ENCODE data around the gene MICALL1. TPM values are rescaled to one million over a fixed set of nuclear protein-coding genes. Genes with fewer than 3 reads are reported as not detected.

Gene MICALL1
- total RNA-seq, 4 donors from 2014 or later = 124 to 150 (median 143) TPM

DNA sequence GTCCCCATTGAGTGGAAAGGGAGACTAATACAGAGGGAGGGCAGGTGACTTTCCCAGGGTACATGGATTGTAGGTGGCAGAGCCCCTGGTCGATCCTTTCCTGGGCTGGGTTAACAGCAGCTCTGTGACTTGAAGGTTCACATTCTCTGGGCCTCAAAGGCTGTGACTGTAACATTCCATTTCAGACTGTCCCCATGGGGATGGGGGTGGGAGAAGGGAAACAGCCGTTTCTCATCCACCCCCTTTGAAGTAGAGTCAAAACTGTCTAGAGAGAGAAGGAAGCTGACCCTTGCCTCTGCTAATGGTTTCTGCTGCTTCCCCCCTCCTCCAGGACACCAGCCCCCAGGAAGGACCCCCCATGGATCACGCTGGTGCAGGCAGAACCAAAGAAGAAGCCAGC is 19.2 kb downstream of the MICALL1 start:
- no peak for DNase-seq (ENCODE audit: low spot score in 2 of 2)
- 60 to 74% methylated on average over 3 of the region's 3 CpGs for WGBS, 2 donors
- no peak for TF ChIP-seq POLR2A (IDR thresholded peaks at IDR 0.05)
- TF ChIP-seq, protein P1, sequence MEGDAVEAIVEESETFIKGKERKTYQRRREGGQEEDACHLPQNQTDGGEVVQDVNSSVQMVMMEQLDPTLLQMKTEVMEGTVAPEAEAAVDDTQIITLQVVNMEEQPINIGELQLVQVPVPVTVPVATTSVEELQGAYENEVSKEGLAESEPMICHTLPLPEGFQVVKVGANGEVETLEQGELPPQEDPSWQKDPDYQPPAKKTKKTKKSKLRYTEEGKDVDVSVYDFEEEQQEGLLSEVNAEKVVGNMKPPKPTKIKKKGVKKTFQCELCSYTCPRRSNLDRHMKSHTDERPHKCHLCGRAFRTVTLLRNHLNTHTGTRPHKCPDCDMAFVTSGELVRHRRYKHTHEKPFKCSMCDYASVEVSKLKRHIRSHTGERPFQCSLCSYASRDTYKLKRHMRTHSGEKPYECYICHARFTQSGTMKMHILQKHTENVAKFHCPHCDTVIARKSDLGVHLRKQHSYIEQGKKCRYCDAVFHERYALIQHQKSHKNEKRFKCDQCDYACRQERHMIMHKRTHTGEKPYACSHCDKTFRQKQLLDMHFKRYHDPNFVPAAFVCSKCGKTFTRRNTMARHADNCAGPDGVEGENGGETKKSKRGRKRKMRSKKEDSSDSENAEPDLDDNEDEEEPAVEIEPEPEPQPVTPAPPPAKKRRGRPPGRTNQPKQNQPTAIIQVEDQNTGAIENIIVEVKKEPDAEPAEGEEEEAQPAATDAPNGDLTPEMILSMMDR (IDR thresholded peaks at IDR 0.05) = no peak
- intact Hi-C loops (cut with DNase I; ENCODE audit: low total_unique reads) = no loop called here
- no peak overlapping the region for H3K4me3 ChIP-seq (ENCODE audit: low read depth, poor library complexity, severe bottlenecking)

DNA sequence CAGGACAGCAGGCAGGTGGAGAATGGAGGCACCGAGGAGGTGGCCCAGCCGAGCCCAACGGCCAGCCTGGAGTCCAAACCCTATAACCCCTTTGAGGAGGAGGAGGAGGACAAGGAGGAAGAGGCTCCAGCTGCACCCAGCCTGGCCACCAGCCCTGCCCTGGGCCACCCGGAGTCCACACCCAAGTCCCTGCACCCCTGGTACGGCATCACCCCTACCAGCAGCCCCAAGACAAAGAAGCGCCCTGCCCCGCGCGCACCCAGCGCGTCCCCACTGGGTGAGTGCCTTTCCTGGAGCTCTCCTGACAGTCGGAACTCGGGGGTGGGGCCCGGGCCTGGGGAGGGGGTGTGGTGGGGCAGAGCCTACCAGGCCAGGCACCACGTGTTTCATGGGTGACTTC is 19.7 kb downstream of the MICALL1 start:
- H3K4me3 ChIP-seq (ENCODE audit: low read depth, poor library complexity, severe bottlenecking) = no peak overlapping the region
- no peak for TF ChIP-seq POLR2A (IDR thresholded peaks at IDR 0.05)
- TF ChIP-seq, protein P1 (IDR thresholded peaks at IDR 0.05) = no peak
- intact Hi-C loops (cut with DNase I; ENCODE audit: low total_unique reads) = no loop called here
- no peak for DNase-seq (ENCODE audit: low spot score in 2 of 2)
- WGBS, 2 donors = 76 to 82% methylated on average over 15 of the region's 15 CpGs

DNA sequence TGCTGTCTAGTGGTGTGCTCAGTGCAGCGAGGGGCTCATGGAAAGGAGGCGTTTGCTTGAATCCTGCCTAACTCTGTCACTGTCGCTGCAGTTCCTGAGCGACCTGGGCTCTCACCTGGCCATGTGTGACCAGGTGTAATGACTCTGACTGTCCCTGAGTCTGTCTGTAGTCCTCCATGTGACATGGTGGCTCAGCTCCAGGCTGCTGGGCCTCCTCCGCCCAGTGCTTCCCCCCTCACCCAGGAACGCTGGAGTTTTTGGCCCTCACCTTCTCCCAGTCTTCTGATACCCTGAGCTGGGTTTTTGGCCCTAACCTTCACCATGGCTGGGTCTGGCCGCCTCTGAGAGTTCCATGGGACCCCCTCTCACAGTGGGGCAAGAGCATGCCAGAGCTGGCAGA is 20.3 kb downstream of the MICALL1 start:
- WGBS, 2 donors = 90 to 96% methylated on average over 7 of the region's 7 CpGs
- intact Hi-C loops (cut with DNase I; ENCODE audit: low total_unique reads) = no loop called here
- TF ChIP-seq, protein P1 (IDR thresholded peaks at IDR 0.05) = no peak
- TF ChIP-seq POLR2A (IDR thresholded peaks at IDR 0.05) = no peak
- no peak overlapping the region for H3K4me3 ChIP-seq (ENCODE audit: low read depth, poor library complexity, severe bottlenecking)
- DNase-seq (ENCODE audit: low spot score in 2 of 2) = no peak

DNA sequence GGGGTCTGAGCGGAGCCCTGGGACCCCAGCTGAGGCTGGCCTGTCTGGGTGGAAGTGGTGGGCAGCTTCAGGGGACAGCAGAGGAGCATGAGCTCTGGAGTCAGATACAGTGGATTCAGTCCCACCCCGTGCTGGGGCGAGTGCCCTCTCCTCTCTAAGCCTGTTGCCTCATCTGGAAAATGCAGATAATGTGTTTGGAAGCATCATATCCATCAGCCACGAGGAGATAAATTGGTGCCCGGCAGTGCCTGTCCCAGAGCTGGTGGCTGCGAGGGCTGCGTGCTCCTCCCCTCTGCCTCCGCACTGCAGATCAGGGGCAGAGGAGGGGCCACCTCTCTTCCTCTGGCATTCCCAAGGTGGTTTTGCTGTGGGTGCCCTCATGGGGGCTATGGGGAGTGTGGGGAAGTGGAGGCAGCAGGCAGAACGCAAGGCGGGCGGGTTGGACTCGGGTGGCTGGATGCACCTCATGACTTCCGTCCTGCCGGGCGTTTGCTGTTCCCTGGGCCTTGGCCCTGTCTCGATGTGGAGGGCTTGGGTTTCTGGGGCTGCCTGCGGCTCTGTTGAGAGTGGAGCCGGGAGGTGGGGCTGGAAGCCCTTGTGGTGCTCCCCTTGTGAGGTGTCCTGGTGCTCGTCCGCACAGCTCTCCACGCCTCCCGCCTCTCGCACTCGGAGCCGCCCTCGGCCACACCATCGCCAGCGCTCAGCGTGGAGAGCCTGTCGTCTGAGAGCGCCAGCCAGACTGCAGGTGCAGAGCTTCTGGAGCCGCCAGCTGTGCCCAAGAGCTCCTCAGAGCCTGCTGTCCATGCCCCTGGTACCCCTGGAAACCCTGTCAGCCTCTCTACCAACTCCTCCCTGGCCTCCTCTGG is 20.9 kb downstream of the MICALL1 start:
- WGBS, 2 donors = 95% methylated on average over 29 to 30 of the region's 32 CpGs
- intact Hi-C loops (cut with DNase I; ENCODE audit: low total_unique reads) = no loop called here
- no peak for DNase-seq (ENCODE audit: low spot score in 2 of 2)
- H3K4me3 ChIP-seq (ENCODE audit: low read depth, poor library complexity, severe bottlenecking) = no peak overlapping the region
- no peak for TF ChIP-seq POLR2A (IDR thresholded peaks at IDR 0.05)
- TF ChIP-seq, protein P1 (IDR thresholded peaks at IDR 0.05) = no peak

DNA sequence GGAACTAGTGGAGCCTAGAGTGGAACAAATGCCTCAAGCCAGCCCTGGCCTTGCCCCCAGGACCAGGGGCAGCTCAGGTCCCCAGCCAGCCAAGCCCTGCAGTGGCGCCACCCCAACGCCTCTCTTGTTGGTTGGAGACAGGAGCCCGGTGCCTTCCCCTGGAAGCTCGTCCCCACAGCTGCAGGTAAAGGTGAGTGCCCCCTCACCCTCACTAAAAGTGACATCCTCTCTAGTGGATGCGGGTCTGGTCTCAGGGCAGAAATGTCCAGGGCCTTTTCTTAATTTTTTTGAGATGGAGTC is 21.5 kb downstream of the MICALL1 start:
- no peak overlapping the region for H3K4me3 ChIP-seq (ENCODE audit: low read depth, poor library complexity, severe bottlenecking)
- TF ChIP-seq, protein P1 (IDR thresholded peaks at IDR 0.05) = no peak
- no peak for TF ChIP-seq POLR2A (IDR thresholded peaks at IDR 0.05)
- intact Hi-C loops (cut with DNase I; ENCODE audit: low total_unique reads) = no loop called here
- 98 to 99% methylated on average over 5 of the region's 5 CpGs for WGBS, 2 donors
- no peak for DNase-seq (ENCODE audit: low spot score in 2 of 2)

DNA sequence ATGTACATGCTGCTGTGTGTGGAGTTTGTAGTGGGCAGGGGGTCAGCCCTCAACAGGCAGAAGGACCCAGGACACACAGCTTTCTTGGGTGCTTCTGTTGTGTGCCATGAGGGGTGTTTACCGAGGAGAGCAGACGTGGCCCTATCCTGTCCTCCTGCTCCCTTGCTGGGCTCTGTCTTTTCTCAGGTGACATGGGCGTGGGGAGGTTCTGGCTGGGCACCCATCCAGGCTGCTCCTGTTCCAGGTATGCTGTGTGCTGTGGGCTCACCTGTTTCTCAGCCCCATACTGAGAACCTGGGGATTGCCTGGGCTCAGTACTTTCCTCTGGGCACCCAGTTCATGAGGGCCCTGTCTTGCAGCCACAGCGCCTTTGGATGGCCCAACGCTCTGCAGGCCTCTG is 23.3 kb downstream of the MICALL1 start:
- intact Hi-C loops (cut with DNase I; ENCODE audit: low total_unique reads) = no loop called here
- WGBS, 2 donors = 63 to 70% methylated on average over 3 to 5 of the region's 5 CpGs
- no peak for DNase-seq (ENCODE audit: low spot score in 2 of 2)
- no peak for TF ChIP-seq POLR2A (IDR thresholded peaks at IDR 0.05)
- TF ChIP-seq, protein P1 (IDR thresholded peaks at IDR 0.05) = no peak
- no peak overlapping the region for H3K4me3 ChIP-seq (ENCODE audit: low read depth, poor library complexity, severe bottlenecking)
